ENCODE results near the gene SNCB. TPM values are rescaled to one million over a fixed set of nuclear protein-coding genes. Genes with fewer than 3 reads are reported as not detected.

The SNCB gene
- total and polyA plus RNA-seq, 2 of the 8 experiments (the other 6 are each of a cell fraction or from before 2014, with no cell fraction given) = 4.2 to 5.9 TPM

GRCh38 chr5:176624142-176624541, 6.2 kb downstream of the SNCB start:
- no peak overlapping the region for H2AK5ac ChIP-seq (ENCODE audit: low read depth, low read length)
- CTCF ChIA-PET (ENCODE audit: partially characterized antibody) = interaction anchor here (1.4 to 1.6 kb wide), 2 partner anchors 9 to 16 kb away, joined by 3 to 6 read pairs; no protein-coding TSS in a partner anchor
- H4K20me1 ChIP-seq (replicated peaks in 1 of 2; ENCODE audit: control insufficient read depth in 1 of 2, insufficient read depth in 2 of 2, low read length in 2 of 2) = peaks cover 0 to 4% of the 10 kb centered on the region in 2 experiments
- H3K23ac ChIP-seq (ENCODE audit: insufficient read length) = no peak overlapping the region
- H4K8ac ChIP-seq (ENCODE audit: extremely low read depth, insufficient read depth, low read length) = no peak overlapping the region
- no peaks in the 10 kb centered on the region for H3K79me1 ChIP-seq (ENCODE audit: low read depth, low read length)
- H3K18ac ChIP-seq (ENCODE audit: extremely low read depth, low read length) = no peak overlapping the region
- H4K5ac ChIP-seq (ENCODE audit: insufficient read length, low read depth, low read length) = no peak overlapping the region
- 89% methylated on average over 4 of the region's 4 CpGs; no CpG with 5 or more reads in 1 of the 2 experiments for WGBS, 2 experiments (ENCODE audit: extremely low coverage in 1 of 2, insufficient coverage in 1 of 2, insufficient read length in 1 of 2, insufficient replicate concordance in 2 of 2, low coverage in 1 of 2, low lambda C conversion rate in 2 of 2, missing lambda C conversion rate in 1 of 2)
- H2BK15ac ChIP-seq (ENCODE audit: low read length) = no peak overlapping the region
- no peak overlapping the region for H2BK5ac ChIP-seq (ENCODE audit: low read depth, low read length)
- no peak overlapping the region for H2AFZ ChIP-seq (ENCODE audit: low read length)
- no peak overlapping the region for H3K14ac ChIP-seq (ENCODE audit: insufficient read length)
- FAIRE-seq (no peak), DNase-seq (ENCODE audit: low read depth in 1 of 2, low spot score in 2 of 2) (no peak)
- peaks cover 9 to 39% (median 24%) of the 10 kb centered on the region in 4 experiments for H3K27me3 ChIP-seq (replicated peaks in 1 of 4; ENCODE audit: control insufficient read depth in 3 of 4, extremely low read depth in 1 of 4, insufficient read depth in 3 of 4, low read length in 3 of 4)
- peaks cover 0 to 6% of the 10 kb centered on the region in 2 experiments; a peak in 1 of 4 replicates for H3K9me3 ChIP-seq (ENCODE audit: insufficient read depth in 2 of 2, low read depth in 1 of 2, low read length in 1 of 2)
- no peak overlapping the region for H2BK12ac ChIP-seq (ENCODE audit: low read depth, low read length)
- H3K36me3 ChIP-seq (ENCODE audit: control insufficient read depth in 2 of 4, insufficient read depth in 4 of 4, low read length in 3 of 4) = no peaks in the 10 kb centered on the region
- H3K4me1 ChIP-seq (replicated peaks in 1 of 4; ENCODE audit: control insufficient read depth in 3 of 4, insufficient read depth in 4 of 4, low read length in 3 of 4) = peaks cover 2 to 27% (median 16%) of the 10 kb centered on the region in 4 experiments
- no peak overlapping the region for H2BK120ac ChIP-seq (replicated peaks; ENCODE audit: low read depth, low read length)
- peaks cover 1% of the 10 kb centered on the region; the same call in 1 of the 2 replicates for H3K23me2 ChIP-seq (ENCODE audit: low read depth, low read length)
- H3K27ac ChIP-seq (ENCODE audit: low read depth, low read length) = no peak overlapping the region
- H3K79me2 ChIP-seq (ENCODE audit: control insufficient read depth in 1 of 2, insufficient read depth in 2 of 2, low read length in 2 of 2) = no peaks in the 10 kb centered on the region
- no peak overlapping the region for H3K56ac ChIP-seq (replicated peaks; ENCODE audit: insufficient read length, low read depth, low read length)
- no peak overlapping the region for H3K9ac ChIP-seq (replicated peaks in 1 of 4; ENCODE audit: extremely low read depth in 1 of 4, low read depth in 3 of 4, low read length in 3 of 4)
- H4K91ac ChIP-seq (replicated peaks; ENCODE audit: insufficient read length, low read length) = no peak overlapping the region
- POLR2A ChIA-PET (ENCODE audit: partially characterized antibody) = interaction anchor here (0.9 kb wide), 1 partner anchor 12 kb away, joined by 3 read pairs; no protein-coding TSS in a partner anchor
- H3K4me2 ChIP-seq (ENCODE audit: insufficient read depth in 1 of 2, low read depth in 2 of 2, low read length in 2 of 2) = no peak overlapping the region
- H3K4ac ChIP-seq (replicated peaks; ENCODE audit: insufficient read length, low read depth, low read length) = no peak overlapping the region
- H2BK20ac ChIP-seq (ENCODE audit: low read length) = no peak overlapping the region
- TF ChIP-seq RBBP5 (IDR thresholded peaks at IDR 0.05; ENCODE audit: borderline replicate concordance, low read depth, low read length) = no peak
- no peak for TF ChIP-seq BRCA1 (IDR thresholded peaks at IDR 0.05; ENCODE audit: low read depth, low read length)
- H3K4me3 ChIP-seq (ENCODE audit: extremely low read depth in 1 of 4, insufficient read depth in 2 of 4, low read depth in 3 of 4, low read length in 4 of 4) = no peak overlapping the region
